Measurements from ENCODE around the gene CREB3L2. TPM values are rescaled to one million over a fixed set of nuclear protein-coding genes. Genes with fewer than 3 reads are reported as not detected.

CREB3L2 gene
- total RNA-seq, 1 donor from 2014 or later: 28.9 TPM

DNA sequence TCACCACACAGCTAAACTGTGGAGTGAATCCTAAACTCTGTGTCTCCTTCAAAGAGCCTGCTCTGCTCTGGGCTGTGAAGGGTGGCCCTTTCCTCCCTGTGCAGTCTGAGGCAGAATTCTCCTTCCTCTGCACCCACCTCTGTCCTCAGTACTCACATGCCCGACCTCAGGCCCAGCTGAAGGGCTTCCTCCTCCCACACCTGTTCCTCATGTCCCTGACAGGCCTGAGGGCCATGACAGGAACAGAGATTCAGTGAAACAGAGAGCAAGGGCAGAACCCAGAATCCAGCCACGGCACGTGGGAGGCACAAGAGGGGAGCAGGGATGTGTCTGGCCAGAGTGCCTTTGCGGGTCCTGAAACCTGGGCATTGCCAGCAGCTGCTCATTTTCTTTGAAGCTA is 13.9 kb downstream of the CREB3L2 start:
- DNase-seq: no peak
- no peaks in the 10 kb centered on the region for H3K27me3 ChIP-seq (ENCODE audit: low read depth)
- TF ChIP-seq, protein P1, sequence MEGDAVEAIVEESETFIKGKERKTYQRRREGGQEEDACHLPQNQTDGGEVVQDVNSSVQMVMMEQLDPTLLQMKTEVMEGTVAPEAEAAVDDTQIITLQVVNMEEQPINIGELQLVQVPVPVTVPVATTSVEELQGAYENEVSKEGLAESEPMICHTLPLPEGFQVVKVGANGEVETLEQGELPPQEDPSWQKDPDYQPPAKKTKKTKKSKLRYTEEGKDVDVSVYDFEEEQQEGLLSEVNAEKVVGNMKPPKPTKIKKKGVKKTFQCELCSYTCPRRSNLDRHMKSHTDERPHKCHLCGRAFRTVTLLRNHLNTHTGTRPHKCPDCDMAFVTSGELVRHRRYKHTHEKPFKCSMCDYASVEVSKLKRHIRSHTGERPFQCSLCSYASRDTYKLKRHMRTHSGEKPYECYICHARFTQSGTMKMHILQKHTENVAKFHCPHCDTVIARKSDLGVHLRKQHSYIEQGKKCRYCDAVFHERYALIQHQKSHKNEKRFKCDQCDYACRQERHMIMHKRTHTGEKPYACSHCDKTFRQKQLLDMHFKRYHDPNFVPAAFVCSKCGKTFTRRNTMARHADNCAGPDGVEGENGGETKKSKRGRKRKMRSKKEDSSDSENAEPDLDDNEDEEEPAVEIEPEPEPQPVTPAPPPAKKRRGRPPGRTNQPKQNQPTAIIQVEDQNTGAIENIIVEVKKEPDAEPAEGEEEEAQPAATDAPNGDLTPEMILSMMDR (IDR thresholded peaks at IDR 0.05; ENCODE audit: borderline replicate concordance): no peak
- peaks cover 100% of the 10 kb centered on the region for H3K4me1 ChIP-seq
- peak overlapping the region; percentile 86 for H3K27ac ChIP-seq (replicated peaks)
- H3K4me3 ChIP-seq: no peak overlapping the region
- H3K9me3 ChIP-seq (replicated peaks): no peaks in the 10 kb centered on the region
- no peaks in the 10 kb centered on the region for H3K36me3 ChIP-seq
- intact Hi-C loops (cut with micrococcal nuclease): no loop called here

DNA sequence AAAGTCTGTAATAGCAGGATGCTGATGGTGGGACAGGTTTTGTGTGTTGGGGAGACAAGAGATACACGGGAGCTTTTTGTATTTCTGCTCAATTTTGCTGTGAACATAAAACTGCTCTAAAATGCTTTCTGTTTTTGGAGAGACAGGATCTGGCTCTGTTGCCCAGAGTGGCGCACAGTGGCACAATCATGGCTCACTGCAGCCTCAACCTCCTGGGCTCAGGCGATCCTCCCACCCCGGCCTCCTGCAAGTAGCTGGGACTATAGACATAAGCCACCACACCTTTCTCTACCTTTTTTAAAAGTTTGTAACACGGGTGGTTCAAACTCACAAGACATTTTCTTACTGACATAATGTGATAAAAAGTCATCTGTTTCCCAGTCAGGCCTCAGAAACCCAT is 14.3 kb downstream of the CREB3L2 start:
- no peak for DNase-seq
- H3K4me3 ChIP-seq: no peak overlapping the region
- H3K27me3 ChIP-seq (ENCODE audit: low read depth): no peaks in the 10 kb centered on the region
- TF ChIP-seq, protein P1 (IDR thresholded peaks at IDR 0.05; ENCODE audit: borderline replicate concordance): no peak
- H3K27ac ChIP-seq (replicated peaks): peak overlapping the region; percentile 86
- no peaks in the 10 kb centered on the region for H3K9me3 ChIP-seq (replicated peaks)
- peaks cover 99% of the 10 kb centered on the region for H3K4me1 ChIP-seq
- H3K36me3 ChIP-seq: no peaks in the 10 kb centered on the region
- intact Hi-C loops (cut with micrococcal nuclease): no loop called here

DNA sequence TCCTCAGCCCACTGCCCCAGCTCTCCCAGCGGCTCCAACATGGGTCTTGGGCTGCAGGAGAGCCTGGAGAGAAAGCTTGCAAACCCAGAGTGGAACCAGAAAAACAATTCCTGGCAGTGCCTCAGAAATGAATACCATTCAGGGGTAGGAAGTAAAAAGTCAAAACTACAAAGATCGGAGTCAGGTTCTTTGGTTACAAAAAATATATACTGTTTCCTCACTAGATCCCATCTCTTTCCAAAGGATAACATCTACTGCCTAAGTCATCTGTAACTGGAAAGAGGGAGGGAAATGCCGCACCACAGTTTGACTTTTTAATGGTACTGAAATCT is 14.9 kb downstream of the CREB3L2 start:
- peak overlapping the region; percentile 86 for H3K27ac ChIP-seq (replicated peaks)
- no peak for DNase-seq

DNA sequence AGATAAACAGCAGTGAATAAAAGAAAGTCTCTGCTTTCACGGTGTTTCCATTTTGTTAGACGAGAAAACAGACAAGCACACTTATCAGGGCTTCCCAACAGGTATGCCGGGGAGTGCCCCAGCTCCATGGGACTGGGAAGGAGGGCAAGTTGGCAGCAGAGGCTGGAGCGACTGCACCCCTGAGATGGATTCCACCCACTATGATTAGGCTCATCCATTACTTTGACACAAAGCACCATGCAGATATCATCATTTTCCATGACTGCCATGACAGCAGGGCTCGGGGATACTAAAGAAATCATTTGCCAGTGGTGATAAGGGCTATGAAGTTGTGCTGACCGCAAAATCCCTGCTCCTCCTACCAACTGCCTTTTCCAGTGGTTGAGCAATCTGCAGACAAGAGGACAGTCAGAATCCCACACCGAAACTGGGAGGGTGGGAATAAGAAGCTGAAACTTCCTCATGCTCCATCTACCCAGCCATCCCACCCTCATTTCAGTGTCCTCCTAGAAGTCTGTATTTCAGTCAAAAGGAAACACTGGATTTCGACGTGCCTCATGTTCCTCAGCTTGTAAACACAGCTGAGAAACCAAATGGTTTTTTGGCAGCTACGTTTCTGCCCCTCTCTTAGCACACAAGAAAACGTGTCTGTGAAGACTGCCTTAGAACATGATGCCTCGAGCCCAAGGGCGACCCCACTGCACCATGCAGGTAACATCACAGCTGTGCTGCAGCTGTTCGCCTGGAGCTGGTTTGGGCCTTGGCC is 15.5 kb downstream of the CREB3L2 start:
- intact Hi-C loops (cut with micrococcal nuclease): no loop called here
- H3K36me3 ChIP-seq: no peaks in the 10 kb centered on the region
- H3K4me3 ChIP-seq: no peak overlapping the region

More for the DNA sequence above, 14.9 kb downstream of the CREB3L2 start:
- no peaks in the 10 kb centered on the region for H3K36me3 ChIP-seq
- H3K9me3 ChIP-seq (replicated peaks): no peaks in the 10 kb centered on the region
- intact Hi-C loops (cut with micrococcal nuclease): no loop called here
- no peaks in the 10 kb centered on the region for H3K27me3 ChIP-seq (ENCODE audit: low read depth)
- peaks cover 96% of the 10 kb centered on the region for H3K4me1 ChIP-seq
- TF ChIP-seq, protein P1 (IDR thresholded peaks at IDR 0.05; ENCODE audit: borderline replicate concordance): no peak
- H3K4me3 ChIP-seq: no peak overlapping the region

GRCh38 chr7:137985897-137986251 is 16.0 kb downstream of the CREB3L2 start:
- no peak for DNase-seq
- H3K36me3 ChIP-seq: no peaks in the 10 kb centered on the region
- peak overlapping the region; percentile 86 for H3K27ac ChIP-seq (replicated peaks)
- no peaks in the 10 kb centered on the region for H3K9me3 ChIP-seq (replicated peaks)
- H3K4me3 ChIP-seq: no peak overlapping the region
- H3K4me1 ChIP-seq: peaks cover 96% of the 10 kb centered on the region
- intact Hi-C loops (cut with micrococcal nuclease): no loop called here
- TF ChIP-seq, protein P1 (IDR thresholded peaks at IDR 0.05; ENCODE audit: borderline replicate concordance): no peak
- H3K27me3 ChIP-seq (ENCODE audit: low read depth): no peaks in the 10 kb centered on the region

More for the DNA sequence above, 15.5 kb downstream of the CREB3L2 start:
- Histone ChIP-seq H3K27me3 (ENCODE audit: low read depth) (no peaks in the 10 kb centered on the region), H3K9me3 (replicated peaks) (no peaks in the 10 kb centered on the region), H3K27ac (replicated peaks) (peak overlapping the region; percentile 86), H3K4me1 (peaks cover 96% of the 10 kb centered on the region)
- no peak for DNase-seq
- TF ChIP-seq, protein P1 (IDR thresholded peaks at IDR 0.05; ENCODE audit: borderline replicate concordance): no peak

All from left ventricle myocardium inferior (tissue), 1 donor.